ENCODE measurements around the gene HIVEP3.

HIVEP3 gene

GRCh38 chr1:41794031-41794430 is 124.7 kb downstream of the HIVEP3 start:
- Histone ChIP-seq H3K9me3 (ENCODE audit: low read length) (no peaks in the 10 kb centered on the region), H3K4me3 (ENCODE audit: low read depth, low read length, poor library complexity, severe bottlenecking) (no peak overlapping the region), H3K79me2 (ENCODE audit: insufficient read depth, low read length) (no peaks in the 10 kb centered on the region), H3K27ac (ENCODE audit: low read depth, low read length, poor library complexity, severe bottlenecking) (no peak overlapping the region), H3K36me3 (ENCODE audit: insufficient read depth, low read length) (no peaks in the 10 kb centered on the region), H3K4me2 (ENCODE audit: low read length) (no peak overlapping the region), H2AFZ (ENCODE audit: low read length) (no peak overlapping the region), H3K9ac (ENCODE audit: low read length) (no peak overlapping the region), H3F3A (ENCODE audit: insufficient read depth, low read length) (no peaks in the 10 kb centered on the region), H3K9me2 (ENCODE audit: low read depth, low read length) (no peaks in the 10 kb centered on the region), H3K4me1 (ENCODE audit: insufficient read depth, low read length, severe bottlenecking) (no peaks in the 10 kb centered on the region), H3K27me3 (ENCODE audit: insufficient read depth, low read length) (no peaks in the 10 kb centered on the region), H4K20me1 (ENCODE audit: insufficient read depth, low read length) (no peaks in the 10 kb centered on the region)
- TF ChIP-seq EZH2 (IDR thresholded peaks at IDR 0.05; ENCODE audit: borderline replicate concordance, low read length): no peak
- TF ChIP-seq, protein P1, sequence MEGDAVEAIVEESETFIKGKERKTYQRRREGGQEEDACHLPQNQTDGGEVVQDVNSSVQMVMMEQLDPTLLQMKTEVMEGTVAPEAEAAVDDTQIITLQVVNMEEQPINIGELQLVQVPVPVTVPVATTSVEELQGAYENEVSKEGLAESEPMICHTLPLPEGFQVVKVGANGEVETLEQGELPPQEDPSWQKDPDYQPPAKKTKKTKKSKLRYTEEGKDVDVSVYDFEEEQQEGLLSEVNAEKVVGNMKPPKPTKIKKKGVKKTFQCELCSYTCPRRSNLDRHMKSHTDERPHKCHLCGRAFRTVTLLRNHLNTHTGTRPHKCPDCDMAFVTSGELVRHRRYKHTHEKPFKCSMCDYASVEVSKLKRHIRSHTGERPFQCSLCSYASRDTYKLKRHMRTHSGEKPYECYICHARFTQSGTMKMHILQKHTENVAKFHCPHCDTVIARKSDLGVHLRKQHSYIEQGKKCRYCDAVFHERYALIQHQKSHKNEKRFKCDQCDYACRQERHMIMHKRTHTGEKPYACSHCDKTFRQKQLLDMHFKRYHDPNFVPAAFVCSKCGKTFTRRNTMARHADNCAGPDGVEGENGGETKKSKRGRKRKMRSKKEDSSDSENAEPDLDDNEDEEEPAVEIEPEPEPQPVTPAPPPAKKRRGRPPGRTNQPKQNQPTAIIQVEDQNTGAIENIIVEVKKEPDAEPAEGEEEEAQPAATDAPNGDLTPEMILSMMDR (IDR thresholded peaks at IDR 0.05; ENCODE audit: low read length): no peak

DNA sequence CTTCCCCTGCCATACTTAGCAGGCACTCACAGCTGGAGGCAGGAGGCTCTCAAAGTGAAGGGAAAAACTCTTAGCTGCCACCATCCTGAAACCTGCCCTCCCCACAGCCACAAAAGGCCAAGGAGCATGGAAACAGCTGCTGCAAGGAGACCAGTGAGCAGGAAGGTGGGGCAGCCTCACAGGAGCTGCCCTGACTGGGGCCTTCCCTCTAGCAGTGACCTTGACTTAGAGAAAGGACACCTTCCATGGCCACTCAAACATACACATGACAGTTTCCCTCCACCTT is 126.3 kb downstream of the HIVEP3 start:
- Histone ChIP-seq H3K9ac (ENCODE audit: low read length) (no peak overlapping the region), H3K4me2 (ENCODE audit: low read length) (no peak overlapping the region), H3K27ac (ENCODE audit: low read depth, low read length, poor library complexity, severe bottlenecking) (no peak overlapping the region), H3K9me2 (ENCODE audit: low read depth, low read length) (no peaks in the 10 kb centered on the region), H3K9me3 (ENCODE audit: low read length) (no peaks in the 10 kb centered on the region), H3F3A (ENCODE audit: insufficient read depth, low read length) (no peaks in the 10 kb centered on the region), H2AFZ (ENCODE audit: low read length) (no peak overlapping the region), H3K27me3 (ENCODE audit: insufficient read depth, low read length) (no peaks in the 10 kb centered on the region), H3K4me1 (ENCODE audit: insufficient read depth, low read length, severe bottlenecking) (no peaks in the 10 kb centered on the region), H4K20me1 (ENCODE audit: insufficient read depth, low read length) (no peaks in the 10 kb centered on the region), H3K4me3 (ENCODE audit: low read depth, low read length, poor library complexity, severe bottlenecking) (no peak overlapping the region), H3K36me3 (ENCODE audit: insufficient read depth, low read length) (no peaks in the 10 kb centered on the region), H3K79me2 (ENCODE audit: insufficient read depth, low read length) (no peaks in the 10 kb centered on the region)
- TF ChIP-seq EZH2 (IDR thresholded peaks at IDR 0.05; ENCODE audit: borderline replicate concordance, low read length): no peak

- Histone ChIP-seq H3K9me3 (ENCODE audit: low read length) (no peaks in the 10 kb centered on the region), H3K79me2 (ENCODE audit: insufficient read depth, low read length) (no peaks in the 10 kb centered on the region), H3K4me2 (ENCODE audit: low read length) (no peak overlapping the region), H3K36me3 (ENCODE audit: insufficient read depth, low read length) (no peaks in the 10 kb centered on the region), H3K9ac (ENCODE audit: low read length) (no peak overlapping the region), H3K9me2 (ENCODE audit: low read depth, low read length) (no peaks in the 10 kb centered on the region), H3K4me3 (ENCODE audit: low read depth, low read length, poor library complexity, severe bottlenecking) (no peak overlapping the region), H3K27me3 (ENCODE audit: insufficient read depth, low read length) (no peaks in the 10 kb centered on the region), H2AFZ (ENCODE audit: low read length) (no peak overlapping the region), H4K20me1 (ENCODE audit: insufficient read depth, low read length) (no peaks in the 10 kb centered on the region), H3K4me1 (ENCODE audit: insufficient read depth, low read length, severe bottlenecking) (no peaks in the 10 kb centered on the region), H3K27ac (ENCODE audit: low read depth, low read length, poor library complexity, severe bottlenecking) (no peak overlapping the region), H3F3A (ENCODE audit: insufficient read depth, low read length) (no peaks in the 10 kb centered on the region)
- TF ChIP-seq, protein P1 (IDR thresholded peaks at IDR 0.05; ENCODE audit: low read length): no peak
- TF ChIP-seq EZH2 (IDR thresholded peaks at IDR 0.05; ENCODE audit: borderline replicate concordance, low read length): no peak
Observed at GRCh38 chr1:41791667-41792484, 126.8 kb downstream of the HIVEP3 start.

- Histone ChIP-seq H3F3A (ENCODE audit: insufficient read depth, low read length) (no peaks in the 10 kb centered on the region), H3K79me2 (ENCODE audit: insufficient read depth, low read length) (no peaks in the 10 kb centered on the region), H3K9me3 (ENCODE audit: low read length) (no peaks in the 10 kb centered on the region), H3K4me1 (ENCODE audit: insufficient read depth, low read length, severe bottlenecking) (no peaks in the 10 kb centered on the region), H4K20me1 (ENCODE audit: insufficient read depth, low read length) (no peaks in the 10 kb centered on the region), H3K9me2 (ENCODE audit: low read depth, low read length) (no peaks in the 10 kb centered on the region), H3K36me3 (ENCODE audit: insufficient read depth, low read length) (no peaks in the 10 kb centered on the region), H3K27ac (ENCODE audit: low read depth, low read length, poor library complexity, severe bottlenecking) (no peak overlapping the region), H3K4me3 (ENCODE audit: low read depth, low read length, poor library complexity, severe bottlenecking) (no peak overlapping the region), H2AFZ (ENCODE audit: low read length) (no peak overlapping the region), H3K9ac (ENCODE audit: low read length) (no peak overlapping the region), H3K4me2 (ENCODE audit: low read length) (no peak overlapping the region), H3K27me3 (ENCODE audit: insufficient read depth, low read length) (no peaks in the 10 kb centered on the region)
- TF ChIP-seq EZH2 (IDR thresholded peaks at IDR 0.05; ENCODE audit: borderline replicate concordance, low read length): no peak
- TF ChIP-seq, protein P1 (IDR thresholded peaks at IDR 0.05; ENCODE audit: low read length): no peak
Observed at GRCh38 chr1:41790351-41790750, 128.4 kb downstream of the HIVEP3 start.

All from OCI-LY1 (cell line).